SK-N-SH treated with all-trans-retinoic acid at 6 μM for 48 hours (cell line): Measurements from ENCODE around the gene TMEM132D.

Experiments used
- ARNTL ChIP-seq: fragments of 450-650 bp; formaldehyde crosslinking; IDR thresholded peaks from 2 replicates; pipeline ENCODE4 v1.5.0; 2020; ENCODE audit warnings: low read depth, mild to moderate bottlenecking, moderate library complexity, borderline replicate concordance
- BACH2 ChIP-seq: fragments of 250-450 bp; sonication (Bioruptor Pico); IDR thresholded peaks from 2 replicates; pipeline ENCODE4 v1.9.0; 2021; ENCODE audit warnings: mild to moderate bottlenecking, borderline replicate concordance
- CREB5 ChIP-seq: fragments of 250-450 bp; sonication (Bioruptor Pico); IDR thresholded peaks from 2 replicates; pipeline ENCODE4 v1.5.1; 2020; ENCODE audit warnings: low read depth, mild to moderate bottlenecking, moderate library complexity
- CSDC2 ChIP-seq: fragments of 250-450 bp; sonication (Bioruptor Pico); IDR thresholded peaks from 2 replicates; pipeline ENCODE4 v1.5.0; 2020; ENCODE audit warnings: mild to moderate bottlenecking, moderate library complexity
- GLIS3 ChIP-seq: fragments of 250-450 bp; sonication (Bioruptor Pico); IDR thresholded peaks from 2 replicates; pipeline ENCODE4 v1.5.0; 2020; ENCODE audit warnings: mild to moderate bottlenecking, moderate library complexity
- PPARA ChIP-seq: fragments of 250-450 bp; sonication (Bioruptor Pico); IDR thresholded peaks from 2 replicates; pipeline ENCODE4 v1.5.0; 2020; ENCODE audit warnings: mild to moderate bottlenecking, borderline replicate concordance
- TCF4 ChIP-seq: fragments of 250-450 bp; sonication (Bioruptor Pico); IDR thresholded peaks from 2 replicates; pipeline ENCODE4 v1.8.0; 2021; ENCODE audit warnings: mild to moderate bottlenecking, moderate library complexity, borderline replicate concordance
- ZFP3 ChIP-seq: fragments of 250-450 bp; sonication (Bioruptor Pico); IDR thresholded peaks from 2 replicates; pipeline ENCODE4 v1.5.0; 2020; ENCODE audit warnings: mild to moderate bottlenecking, moderate library complexity
- ZFP30 ChIP-seq: fragments of 450-650 bp; formaldehyde crosslinking; IDR thresholded peaks from 2 replicates; pipeline ENCODE4 v1.5.0; 2022; ENCODE audit warnings: mild to moderate bottlenecking, moderate library complexity

DNA sequence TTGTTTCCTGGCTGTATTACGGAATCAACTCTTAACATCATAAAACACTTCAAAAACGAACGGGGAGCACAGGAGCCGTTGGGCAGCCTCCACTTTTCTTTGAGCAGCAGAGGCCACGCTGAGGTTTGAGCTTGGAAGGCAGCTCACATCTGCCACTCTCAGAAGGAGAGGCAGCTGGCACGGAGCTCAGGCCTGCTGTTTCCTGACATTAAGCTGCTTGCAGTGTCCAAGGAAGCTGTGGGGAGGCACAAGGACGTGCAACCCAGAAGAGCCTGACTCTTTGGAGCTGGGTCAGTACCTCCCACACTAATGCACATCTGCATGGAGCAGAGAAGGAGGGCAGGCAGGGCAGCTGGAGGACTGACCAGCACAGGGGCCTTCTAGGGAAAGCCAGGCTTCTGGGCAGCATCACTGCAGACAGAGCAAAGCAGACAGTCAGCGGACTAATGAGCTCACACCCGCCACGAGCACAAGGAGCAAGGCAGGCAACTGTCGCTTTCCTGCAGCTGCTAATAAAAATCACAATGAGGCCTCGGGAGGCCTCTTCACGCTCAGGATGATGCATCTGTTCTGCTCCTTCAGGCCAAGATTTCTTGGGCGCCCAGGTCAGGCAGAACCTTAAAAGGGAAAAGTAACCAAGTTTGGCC, 839.5 kb downstream of the TMEM132D start:
- TF ChIP-seq PPARA (CRISPR knock-in tag) (no peak), ZFP3 (CRISPR knock-in tag) (no peak), TCF4 (CRISPR knock-in tag) (no peak), CSDC2 (CRISPR knock-in tag) (no peak), CREB5 (no peak), ZFP30 (CRISPR knock-in tag) (no peak), ARNTL (no peak), GLIS3 (CRISPR knock-in tag) (no peak), BACH2 (CRISPR knock-in tag) (no peak)
